ENCODE data around the gene RNF213.

- TF ChIP-seq, protein P1, sequence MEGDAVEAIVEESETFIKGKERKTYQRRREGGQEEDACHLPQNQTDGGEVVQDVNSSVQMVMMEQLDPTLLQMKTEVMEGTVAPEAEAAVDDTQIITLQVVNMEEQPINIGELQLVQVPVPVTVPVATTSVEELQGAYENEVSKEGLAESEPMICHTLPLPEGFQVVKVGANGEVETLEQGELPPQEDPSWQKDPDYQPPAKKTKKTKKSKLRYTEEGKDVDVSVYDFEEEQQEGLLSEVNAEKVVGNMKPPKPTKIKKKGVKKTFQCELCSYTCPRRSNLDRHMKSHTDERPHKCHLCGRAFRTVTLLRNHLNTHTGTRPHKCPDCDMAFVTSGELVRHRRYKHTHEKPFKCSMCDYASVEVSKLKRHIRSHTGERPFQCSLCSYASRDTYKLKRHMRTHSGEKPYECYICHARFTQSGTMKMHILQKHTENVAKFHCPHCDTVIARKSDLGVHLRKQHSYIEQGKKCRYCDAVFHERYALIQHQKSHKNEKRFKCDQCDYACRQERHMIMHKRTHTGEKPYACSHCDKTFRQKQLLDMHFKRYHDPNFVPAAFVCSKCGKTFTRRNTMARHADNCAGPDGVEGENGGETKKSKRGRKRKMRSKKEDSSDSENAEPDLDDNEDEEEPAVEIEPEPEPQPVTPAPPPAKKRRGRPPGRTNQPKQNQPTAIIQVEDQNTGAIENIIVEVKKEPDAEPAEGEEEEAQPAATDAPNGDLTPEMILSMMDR (IDR thresholded peaks at IDR 0.05; ENCODE audit: low read depth, low read length): no peak
- TF ChIP-seq POLR2A (IDR thresholded peaks at IDR 0.05; ENCODE audit: extremely low read depth, insufficient read length) (no peak), MYC (IDR thresholded peaks at IDR 0.05; ENCODE audit: low read depth, low read length) (no peak)
- TF ChIP-seq, protein P2, sequence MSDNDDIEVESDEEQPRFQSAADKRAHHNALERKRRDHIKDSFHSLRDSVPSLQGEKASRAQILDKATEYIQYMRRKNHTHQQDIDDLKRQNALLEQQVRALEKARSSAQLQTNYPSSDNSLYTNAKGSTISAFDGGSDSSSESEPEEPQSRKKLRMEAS (IDR thresholded peaks at IDR 0.05; ENCODE audit: low read depth, low read length): no peak
Measured at GRCh38 chr17:80286638-80286960, 25.9 kb downstream of the RNF213 start.

Data from NB4 (cell line).